Trophoblast cell (in vitro differentiated cells and primary cell): ENCODE results near the gene FOXJ3.

Experiments
- DNase-seq, 2 donors: peaks; one replicate each; pipeline ENCODE4 v3.0.0-alpha.2; 2016
- H2AFZ ChIP-seq: 2 replicates; pipeline ENCODE4 v1.6.1; 2013; ENCODE audit warnings: low read length, moderate library complexity, mild to moderate bottlenecking; ENCODE audit not compliant: insufficient read depth, poor library complexity
- H2AK5ac ChIP-seq: 2 replicates; pipeline ENCODE4 v1.6.1; 2013; ENCODE audit warnings: mild to moderate bottlenecking, low read length
- H2BK120ac ChIP-seq: 2 replicates; pipeline ENCODE4 v1.6.1; 2013; ENCODE audit warnings: low read length, mild to moderate bottlenecking, moderate library complexity; ENCODE audit not compliant: insufficient read depth, poor library complexity
- H2BK12ac ChIP-seq: 2 replicates; pipeline ENCODE4 v1.6.1; 2013; ENCODE audit warnings: mild to moderate bottlenecking, low read length, moderate library complexity
- H2BK5ac ChIP-seq: 2 replicates; pipeline ENCODE4 v1.6.1; 2013; ENCODE audit warnings: low read length, low read depth, moderate library complexity, mild to moderate bottlenecking; ENCODE audit not compliant: poor library complexity
- H3K14ac ChIP-seq: 2 replicates; pipeline ENCODE4 v1.6.1; 2013; ENCODE audit warnings: mild to moderate bottlenecking, low read length
- H3K18ac ChIP-seq: 2 replicates; pipeline ENCODE4 v1.6.1; 2013; ENCODE audit warnings: mild to moderate bottlenecking, low read length
- H3K23ac ChIP-seq: 2 replicates; pipeline ENCODE4 v1.6.1; 2013; ENCODE audit warnings: low read length
- H3K27ac ChIP-seq: 2 replicates; pipeline ENCODE4 v1.5.1; 2013; ENCODE audit warnings: low read depth, mild to moderate bottlenecking, inconsistent platforms, low read length, moderate library complexity
- H3K27me3 ChIP-seq: 2 replicates; pipeline ENCODE4 v1.6.1; 2013; ENCODE audit warnings: inconsistent platforms, mild to moderate bottlenecking, low read length, moderate library complexity; ENCODE audit not compliant: insufficient read depth
- H3K36me3 ChIP-seq, 2 experiments: 1 replicate in 1 of 2; 2 replicates in 1 of 2; pipeline ENCODE4 v1.6.1; 2013; ENCODE audit warnings: low read length in 2 of 2, mild to moderate bottlenecking in 2 of 2, moderate library complexity in 1 of 2; ENCODE audit not compliant: insufficient read depth in 2 of 2, control insufficient read depth in 1 of 2
- H3K4ac ChIP-seq: 2 replicates; pipeline ENCODE4 v1.6.1; 2013; ENCODE audit warnings: low read depth, mild to moderate bottlenecking, low read length, moderate library complexity
- H3K4me1 ChIP-seq, 2 experiments: 1 replicate in 1 of 2; 2 replicates in 1 of 2; pipeline ENCODE4 v1.6.1; 2013; ENCODE audit warnings: low read length in 2 of 2, mild to moderate bottlenecking in 2 of 2, moderate library complexity in 1 of 2; ENCODE audit not compliant: insufficient read depth in 2 of 2, control insufficient read depth in 1 of 2
- H3K4me2 ChIP-seq: 2 replicates; pipeline ENCODE4 v1.6.1; 2013; ENCODE audit warnings: inconsistent platforms, mild to moderate bottlenecking, low read length, moderate library complexity
- H3K4me3 ChIP-seq: 2 replicates; pipeline ENCODE4 v1.5.1; 2013; ENCODE audit warnings: mild to moderate bottlenecking, low read depth, low read length, inconsistent platforms
- H3K79me1 ChIP-seq: one replicate; pipeline ENCODE4 v1.6.1; 2013; ENCODE audit warnings: low read length
- H3K79me2 ChIP-seq: 2 replicates; pipeline ENCODE4 v1.6.1; 2013; ENCODE audit warnings: low read length, mild to moderate bottlenecking; ENCODE audit not compliant: control insufficient read depth, insufficient read depth, poor library complexity
- H3K9ac ChIP-seq: 2 replicates; pipeline ENCODE4 v1.6.1; 2013; ENCODE audit warnings: mild to moderate bottlenecking, low read length
- H3K9me3 ChIP-seq: 2 replicates; pipeline ENCODE4 v1.6.1; 2013; ENCODE audit warnings: low read depth, mild to moderate bottlenecking, control low read depth, inconsistent platforms, low read length; ENCODE audit not compliant: insufficient read depth
- H4K12ac ChIP-seq: 2 replicates; pipeline ENCODE4 v1.6.1; 2013; ENCODE audit warnings: low read depth, mild to moderate bottlenecking, low read length, moderate library complexity
- H4K8ac ChIP-seq: 2 replicates; pipeline ENCODE4 v1.6.1; 2013; ENCODE audit warnings: low read depth, mild to moderate bottlenecking, low read length, moderate library complexity
- H4K91ac ChIP-seq: one replicate; pipeline ENCODE4 v1.6.1; 2013; ENCODE audit warnings: low read depth, mild to moderate bottlenecking, low read length, moderate library complexity
- WGBS: extraction: QIAGEN DNeasy Blood & Tissue Kit; methylation state at CpG from one replicate; pipeline ENCODE4 v1.1.7; 2013; ENCODE audit warnings: missing lambda C conversion rate; ENCODE audit not compliant: insufficient read length, insufficient coverage; ENCODE audit errors: extremely low coverage; 5-methylcytosine and 5-hydroxymethylcytosine counted together

Gene FOXJ3

DNA sequence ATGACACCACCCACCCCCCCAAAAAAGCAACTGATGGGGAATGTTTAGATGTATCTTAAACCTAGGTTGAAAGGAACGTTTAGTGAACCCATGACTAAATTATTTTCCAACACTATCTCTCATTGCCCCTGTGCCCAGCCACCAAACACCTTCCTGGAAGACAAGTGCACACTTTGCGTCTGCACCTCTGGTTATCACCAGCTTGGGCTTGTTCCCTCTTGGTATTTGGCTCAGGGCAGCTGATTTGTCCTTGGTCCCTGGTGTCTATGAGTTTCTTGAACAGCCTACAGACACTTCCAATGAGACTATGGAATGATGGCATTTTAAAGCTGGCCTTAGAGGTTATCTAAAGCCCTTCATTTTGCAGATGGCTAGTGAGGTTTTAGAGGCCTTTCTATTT is 30.1 kb upstream of the FOXJ3 start:
- H2AFZ ChIP-seq, result no peak overlapping the region
- H3K9me3 ChIP-seq, result no peaks in the 10 kb centered on the region
- no peak overlapping the region for H3K4me2 ChIP-seq
- no peak overlapping the region for H4K8ac ChIP-seq
- H3K9ac ChIP-seq, result no peak overlapping the region
- no peak overlapping the region for H3K23ac ChIP-seq
- no peak overlapping the region for H3K4ac ChIP-seq
- no peaks in the 10 kb centered on the region for H3K27me3 ChIP-seq
- H3K79me2 ChIP-seq, result no peaks in the 10 kb centered on the region
- H3K4me3 ChIP-seq, result no peak overlapping the region
- WGBS, result no CpG with 5 or more reads among the region's 2 CpGs
- no peak for DNase-seq
- no peak overlapping the region for H3K18ac ChIP-seq
- H3K36me3 ChIP-seq, result no peaks in the 10 kb centered on the region
- H3K27ac ChIP-seq, result no peak overlapping the region
- no peak overlapping the region for H2BK120ac ChIP-seq
- no peak overlapping the region for H4K12ac ChIP-seq
- no peaks in the 10 kb centered on the region for H3K4me1 ChIP-seq
- no peak overlapping the region for H2AK5ac ChIP-seq
- no peak overlapping the region for H2BK5ac ChIP-seq
- no peaks in the 10 kb centered on the region for H3K79me1 ChIP-seq
- no peak overlapping the region for H3K14ac ChIP-seq
- H2BK12ac ChIP-seq, result no peak overlapping the region
- no peak overlapping the region for H4K91ac ChIP-seq

DNA sequence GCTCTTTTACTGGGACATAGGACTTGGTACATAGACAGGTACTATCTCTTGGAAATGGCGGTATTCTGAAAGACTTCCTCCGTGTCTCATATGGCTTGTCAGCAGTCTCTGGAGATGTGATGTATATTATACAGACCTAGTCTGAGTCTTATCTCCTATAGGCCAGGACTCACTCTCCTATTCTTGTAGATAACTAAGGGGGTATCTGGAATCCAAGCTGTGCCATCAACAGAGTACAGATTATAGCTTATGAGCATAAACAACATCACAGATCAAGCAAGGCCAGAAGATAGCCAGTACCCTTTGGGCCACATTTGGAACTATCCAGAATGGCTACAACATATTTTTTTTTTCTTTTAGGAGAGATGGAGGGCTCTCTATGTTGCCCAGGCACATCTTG is 29.5 kb upstream of the FOXJ3 start:
- Histone ChIP-seq H4K8ac (no peak overlapping the region), H3K9ac (no peak overlapping the region), H3K4me3 (no peak overlapping the region), H3K4me1 (no peaks in the 10 kb centered on the region), H2AFZ (no peak overlapping the region), H2BK12ac (no peak overlapping the region), H3K36me3 (no peaks in the 10 kb centered on the region), H3K4me2 (no peak overlapping the region), H3K18ac (no peak overlapping the region), H3K9me3 (no peaks in the 10 kb centered on the region), H3K27me3 (no peaks in the 10 kb centered on the region), H3K27ac (no peak overlapping the region), H3K79me1 (no peaks in the 10 kb centered on the region), H2AK5ac (no peak overlapping the region), H3K79me2 (no peaks in the 10 kb centered on the region), H2BK120ac (no peak overlapping the region), H4K91ac (no peak overlapping the region), H4K12ac (no peak overlapping the region), H3K4ac (no peak overlapping the region), H3K23ac (no peak overlapping the region), H2BK5ac (no peak overlapping the region), H3K14ac (no peak overlapping the region)
- WGBS, result no CpG with 5 or more reads among the region's 2 CpGs
- DNase-seq, result no peak

- H3K9ac ChIP-seq, result no peak overlapping the region
- no peak overlapping the region for H3K23ac ChIP-seq
- no peak overlapping the region for H3K18ac ChIP-seq
- H3K4me1 ChIP-seq, result no peaks in the 10 kb centered on the region
- H3K36me3 ChIP-seq, result no peaks in the 10 kb centered on the region
- H2AK5ac ChIP-seq, result no peak overlapping the region
- no peak overlapping the region for H3K4me3 ChIP-seq
- no peaks in the 10 kb centered on the region for H3K79me1 ChIP-seq
- no peak for DNase-seq
- no peaks in the 10 kb centered on the region for H3K9me3 ChIP-seq
- no peak overlapping the region for H2BK12ac ChIP-seq
- no peak overlapping the region for H4K8ac ChIP-seq
- no CpG with 5 or more reads among the region's 6 CpGs for WGBS
- H3K27me3 ChIP-seq, result no peaks in the 10 kb centered on the region
- no peaks in the 10 kb centered on the region for H3K79me2 ChIP-seq
- no peak overlapping the region for H3K4ac ChIP-seq
- no peak overlapping the region for H2BK120ac ChIP-seq
- no peak overlapping the region for H4K91ac ChIP-seq
- no peak overlapping the region for H3K27ac ChIP-seq
- no peak overlapping the region for H4K12ac ChIP-seq
- no peak overlapping the region for H2BK5ac ChIP-seq
- H3K4me2 ChIP-seq, result no peak overlapping the region
- H3K14ac ChIP-seq, result no peak overlapping the region
- H2AFZ ChIP-seq, result no peak overlapping the region
Measured at GRCh38 chr1:42364089-42364488, 29.1 kb upstream of the FOXJ3 start.

GRCh38 chr1:42359466-42359865 is 24.4 kb upstream of the FOXJ3 start:
- Histone ChIP-seq H3K9me3 (no peaks in the 10 kb centered on the region), H3K36me3 (no peaks in the 10 kb centered on the region), H4K8ac (no peak overlapping the region), H3K27ac (no peak overlapping the region), H3K79me1 (no peaks in the 10 kb centered on the region), H3K4ac (no peak overlapping the region), H3K23ac (no peak overlapping the region), H3K4me2 (no peak overlapping the region), H2AK5ac (no peak overlapping the region), H3K4me3 (no peak overlapping the region), H3K14ac (no peak overlapping the region), H4K91ac (no peak overlapping the region), H4K12ac (no peak overlapping the region), H2AFZ (no peak overlapping the region), H2BK12ac (no peak overlapping the region), H2BK5ac (no peak overlapping the region), H3K18ac (no peak overlapping the region), H3K4me1 (no peaks in the 10 kb centered on the region), H3K9ac (no peak overlapping the region), H3K79me2 (no peaks in the 10 kb centered on the region), H2BK120ac (no peak overlapping the region), H3K27me3 (no peaks in the 10 kb centered on the region)
- peak; percentile 83 to 93 for DNase-seq
- no CpG with 5 or more reads among the region's 1 CpG for WGBS
